GM15510 (cell line): ENCODE data around the gene MLH3.
A peak's percentile ranks its signal among the peaks of the same experiment; 100 is the strongest.

ENCODE experiments used
- POLR2A ChIP-seq: IDR thresholded peaks from 3 replicates; pipeline ENCODE4 v1.6.1; 2011; ENCODE audit warnings: borderline replicate concordance; ENCODE audit not compliant: insufficient read length; ENCODE audit errors: extremely low read depth

MLH3 gene

DNA sequence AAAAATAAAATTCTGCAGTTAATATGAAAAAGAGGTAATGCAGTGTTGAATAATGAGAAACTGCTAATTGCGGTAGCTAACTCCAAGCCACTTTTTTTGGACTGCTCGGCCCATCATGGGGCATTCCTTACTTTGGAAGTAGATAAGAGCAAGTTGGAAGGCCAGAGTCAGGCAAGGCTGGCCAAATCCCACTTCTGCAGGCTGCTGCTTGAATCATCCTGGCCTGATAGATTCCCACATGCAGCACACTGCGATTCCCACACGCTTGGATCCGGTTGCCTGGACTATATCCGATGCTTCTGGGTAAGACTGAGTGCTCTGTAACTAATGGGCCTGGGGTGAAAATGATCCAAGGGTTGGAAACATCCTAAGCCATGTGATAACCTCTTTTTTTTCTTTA lies 38.0 kb downstream of the MLH3 start:
- TF ChIP-seq POLR2A, result no peak

DNA sequence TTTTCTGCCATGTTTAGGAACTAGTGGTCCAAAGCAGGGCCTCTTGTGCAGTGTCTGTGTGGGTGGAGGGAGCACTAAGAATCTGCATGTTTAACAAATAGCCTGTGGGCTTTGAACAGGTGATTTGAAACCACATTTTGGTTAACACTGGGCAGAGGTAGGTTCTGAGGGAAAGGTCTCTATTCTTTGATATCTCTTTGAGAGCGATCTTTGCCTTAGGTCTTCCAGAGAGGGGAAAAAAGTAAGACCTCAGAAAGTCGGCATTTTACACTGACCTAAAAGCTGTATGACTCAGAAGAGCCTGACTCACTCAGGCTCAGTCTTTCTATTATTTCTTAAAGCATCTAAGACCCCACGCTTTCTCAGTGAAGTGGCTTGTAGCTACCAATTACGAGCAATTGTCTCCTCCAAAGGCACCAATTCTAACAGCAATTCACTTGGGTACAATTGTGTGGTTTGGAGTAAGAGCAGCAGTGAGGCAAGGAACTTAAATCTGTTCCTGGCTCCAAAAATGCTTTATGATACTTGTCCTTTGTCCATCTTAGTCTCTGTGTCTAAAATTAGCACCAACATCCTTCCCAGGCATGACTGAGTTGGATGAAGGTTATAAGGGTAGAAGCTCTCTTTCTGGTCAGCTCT lies 39.8 kb downstream of the MLH3 start:
- no peak for TF ChIP-seq POLR2A

DNA sequence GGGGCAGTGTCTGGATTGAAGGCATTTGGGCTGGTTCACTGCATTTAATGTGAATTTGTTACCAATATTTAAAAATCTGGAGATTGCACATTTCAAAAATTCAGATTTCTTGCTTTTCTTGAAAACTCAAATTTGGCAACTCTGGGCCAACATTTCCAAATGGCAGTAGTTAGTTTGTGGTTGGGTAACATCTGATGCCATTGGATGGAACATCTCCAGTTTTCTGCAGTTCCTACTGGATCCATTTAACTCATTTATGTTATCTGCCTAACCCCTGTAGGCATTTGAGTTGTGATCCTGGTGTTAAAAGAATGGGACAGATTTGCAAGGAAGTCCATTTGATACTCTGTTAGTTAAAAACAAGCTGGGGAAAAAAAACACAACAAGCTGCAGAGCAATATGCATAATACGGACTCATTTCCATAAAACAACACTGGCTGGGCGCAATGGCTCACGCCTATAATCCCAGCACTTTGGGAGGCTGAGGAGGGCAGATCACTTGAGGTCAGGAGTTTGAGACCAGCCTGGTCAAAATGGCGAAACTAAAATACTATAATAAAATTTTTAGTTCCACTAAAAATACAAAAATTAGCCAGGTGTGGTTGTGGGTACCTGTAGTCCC lies 40.7 kb downstream of the MLH3 start:
- TF ChIP-seq POLR2A, result no peak

DNA sequence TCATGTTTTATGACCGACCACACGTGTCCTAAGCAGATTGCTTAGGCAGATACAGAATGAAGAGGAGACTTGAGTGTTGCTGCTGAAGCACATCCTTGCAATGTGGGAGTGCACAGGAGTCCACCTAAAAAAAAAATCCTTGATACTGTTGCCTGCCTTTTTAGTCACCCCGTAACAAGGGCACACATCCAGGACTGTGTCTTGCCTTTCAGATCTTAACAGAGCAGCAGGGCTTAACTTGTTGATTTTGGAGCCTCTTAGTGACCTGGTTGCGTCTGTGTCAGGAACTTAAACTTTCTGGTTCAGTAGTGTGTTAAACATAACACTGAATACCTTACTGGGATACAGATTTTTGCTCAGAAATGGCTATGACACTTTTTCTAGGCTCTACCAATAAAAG lies 42.1 kb downstream of the MLH3 start:
- no peak for TF ChIP-seq POLR2A

DNA sequence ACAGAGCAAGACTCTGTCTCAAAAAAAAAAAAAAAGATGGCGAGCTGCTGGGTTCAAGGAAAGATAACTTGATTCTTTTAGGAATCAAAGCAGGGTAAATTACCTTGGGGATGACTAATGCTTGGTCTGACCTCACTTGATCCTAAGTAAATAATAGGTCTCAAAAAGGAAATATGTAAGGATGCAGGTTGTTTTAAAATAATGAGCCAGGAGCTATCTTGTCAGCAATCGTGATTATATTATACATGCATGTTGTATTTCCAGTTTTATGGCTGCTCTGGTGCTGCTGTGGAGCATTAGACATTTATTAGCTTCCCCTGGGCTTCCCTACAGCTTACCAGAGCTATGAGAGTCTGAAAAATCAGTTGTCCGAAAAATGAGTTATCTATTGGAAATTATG lies 45.9 kb downstream of the MLH3 start:
- TF ChIP-seq POLR2A, result no peak

DNA sequence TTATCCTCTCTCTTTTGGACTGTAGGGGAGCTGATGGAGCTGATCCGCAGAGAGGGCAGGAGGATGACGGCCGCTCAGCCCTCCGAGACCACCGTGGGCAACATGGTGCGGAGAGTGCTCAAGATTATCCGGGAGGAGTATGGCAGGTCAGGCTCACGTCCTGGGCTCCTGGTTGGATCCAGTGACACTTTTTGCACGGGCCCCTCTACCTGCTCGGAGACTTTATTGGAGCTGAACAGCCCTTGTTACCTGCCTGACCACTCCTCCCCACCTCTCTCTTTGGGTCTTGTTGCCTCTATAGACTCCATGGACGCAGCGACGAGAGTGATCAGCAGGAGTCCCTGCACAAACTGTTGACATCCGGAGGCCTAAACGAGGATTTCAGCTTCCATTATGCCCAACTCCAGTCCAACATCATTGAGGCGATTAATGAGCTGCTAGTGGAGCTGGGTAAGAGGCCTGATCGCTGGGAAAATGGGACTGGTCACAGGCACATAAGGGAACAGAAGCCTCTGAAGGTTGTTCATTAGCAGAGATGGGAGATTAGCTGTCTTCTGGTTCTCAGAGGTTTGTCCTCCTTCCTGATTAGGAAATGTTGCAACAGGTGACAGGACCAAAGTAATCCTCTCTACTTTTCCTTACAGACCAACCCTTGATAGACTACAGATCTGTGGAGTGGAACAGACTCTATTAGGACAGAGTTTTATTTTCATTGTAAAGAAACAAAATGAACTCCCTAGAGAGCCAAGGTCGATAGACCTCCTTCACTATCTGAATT lies 47.8 kb downstream of the MLH3 start:
- no peak for TF ChIP-seq POLR2A

DNA sequence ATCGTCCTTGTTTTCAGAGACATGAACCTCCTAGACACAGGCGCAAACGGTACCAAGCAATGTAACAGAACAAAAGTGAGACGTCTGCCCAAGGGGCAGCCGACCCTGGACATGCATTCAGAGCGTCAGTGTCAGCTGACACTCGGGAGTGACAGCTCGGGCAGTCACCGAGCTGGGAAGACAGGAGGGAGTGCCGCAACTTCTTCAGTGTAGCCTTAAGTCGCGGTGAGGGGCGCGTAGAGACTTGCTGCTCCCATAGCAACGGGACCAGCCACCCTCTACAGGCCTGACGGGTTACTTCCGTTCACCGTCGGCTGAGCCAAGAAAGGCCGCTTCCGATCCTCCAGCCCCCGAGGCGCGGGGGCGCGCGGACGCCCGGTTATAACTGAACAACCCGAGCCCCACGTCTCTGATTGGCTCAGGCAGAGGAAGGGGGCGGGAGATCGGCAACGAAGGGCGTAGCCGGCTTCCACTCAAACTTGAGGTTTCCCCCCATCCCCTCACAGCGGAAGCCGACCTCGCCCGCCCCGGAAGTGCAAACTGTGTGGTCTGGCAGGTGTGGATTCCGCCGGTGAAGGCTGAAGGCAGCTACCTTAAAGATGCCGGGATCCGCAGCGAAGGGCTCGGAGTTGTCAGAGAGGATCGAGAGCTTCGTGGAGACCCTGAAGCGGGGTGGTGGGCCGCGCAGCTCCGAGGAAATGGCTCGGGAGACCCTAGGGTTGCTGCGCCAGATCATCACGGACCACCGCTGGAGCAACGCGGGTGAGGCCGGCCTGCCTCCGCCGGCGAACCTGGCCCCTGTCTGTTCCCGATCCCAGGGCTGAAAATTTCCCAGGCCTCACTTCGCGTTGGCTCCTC lies 48.6 kb downstream of the MLH3 start, which contains the start of gene EIF2B2:
Gene EIF2B2 (plus strand): TSS at position 530 of the 858 bp plus-strand sequence. CDS start 70 bp downstream, at position 600.
- peak; percentile 63 for TF ChIP-seq POLR2A

DNA sequence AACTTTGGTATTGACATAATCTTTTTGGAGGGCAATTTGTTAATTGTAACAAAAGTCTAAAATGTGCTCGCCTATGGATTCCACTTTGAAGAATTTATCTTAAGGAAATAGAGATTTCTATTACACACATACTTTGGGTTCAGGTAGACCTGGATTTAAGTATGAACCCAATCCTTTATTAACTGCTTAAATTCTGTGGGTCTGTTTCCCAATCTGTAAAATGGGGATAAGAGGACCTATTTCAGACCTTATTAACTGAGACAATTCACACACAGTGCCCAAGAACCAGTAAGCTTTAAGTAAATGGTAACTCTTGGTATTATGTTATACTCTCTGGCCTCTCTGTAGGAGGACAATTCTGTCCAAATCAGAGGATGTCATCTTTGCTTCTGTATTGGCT lies 49.4 kb downstream of the MLH3 start:
- no peak for TF ChIP-seq POLR2A

DNA sequence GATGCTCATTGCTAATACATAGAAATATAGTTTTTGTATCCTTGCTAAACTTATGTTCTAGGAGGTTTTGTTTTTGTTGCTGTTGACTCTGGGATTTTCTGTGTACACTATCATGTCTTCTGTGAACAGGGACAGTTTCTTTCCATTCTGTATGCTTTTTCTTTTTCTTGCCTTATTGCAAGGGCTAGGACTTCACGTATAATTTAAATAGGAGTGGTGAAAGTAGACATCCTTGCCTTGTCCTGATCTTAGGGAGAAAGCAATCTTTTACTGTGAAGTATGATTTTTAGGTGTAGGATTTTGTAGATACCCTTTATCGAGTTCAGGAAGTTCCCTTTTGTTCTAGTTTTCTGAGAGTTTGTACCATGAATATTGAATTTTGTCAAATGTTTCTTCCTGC lies 50.0 kb downstream of the MLH3 start:
- TF ChIP-seq POLR2A, result no peak

DNA sequence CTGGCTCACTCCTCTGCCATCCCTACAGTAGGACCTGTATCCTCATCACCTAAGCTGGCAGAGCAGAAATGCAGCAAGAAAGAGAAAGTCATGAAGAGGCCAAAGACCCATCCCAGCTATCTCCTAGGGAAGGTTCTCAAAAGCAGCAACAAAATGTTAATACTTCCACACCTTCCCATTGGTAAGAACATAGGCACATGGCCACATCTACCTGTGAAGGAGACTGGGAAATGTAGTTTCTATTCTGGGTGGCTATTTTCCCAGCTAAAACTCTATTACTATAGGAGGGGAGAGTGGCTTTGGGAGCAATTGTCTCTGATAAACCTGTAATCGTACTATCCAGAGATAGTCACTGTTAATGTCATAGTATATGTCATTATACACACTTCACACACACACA lies 62.3 kb downstream of the MLH3 start:
- no peak for TF ChIP-seq POLR2A

DNA sequence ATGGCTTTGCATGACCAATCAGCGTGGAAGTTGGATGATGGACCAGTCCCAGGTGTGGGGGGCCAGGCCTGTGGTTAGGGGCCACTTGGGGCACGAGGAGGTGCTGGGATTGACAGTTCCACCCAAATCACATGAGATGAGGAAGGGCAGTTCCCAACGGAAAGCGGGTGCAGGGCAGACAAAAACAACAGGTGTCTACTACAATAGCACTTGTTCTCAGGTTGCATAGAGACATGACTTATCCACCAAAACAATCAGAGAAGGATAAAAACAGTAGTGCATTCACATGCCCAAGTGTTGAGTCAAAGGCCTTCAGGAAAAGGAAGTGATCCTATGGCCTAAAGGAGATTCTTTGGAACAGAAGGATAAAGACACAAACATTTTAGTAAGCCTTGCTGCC lies 63.1 kb downstream of the MLH3 start:
- TF ChIP-seq POLR2A, result no peak

DNA sequence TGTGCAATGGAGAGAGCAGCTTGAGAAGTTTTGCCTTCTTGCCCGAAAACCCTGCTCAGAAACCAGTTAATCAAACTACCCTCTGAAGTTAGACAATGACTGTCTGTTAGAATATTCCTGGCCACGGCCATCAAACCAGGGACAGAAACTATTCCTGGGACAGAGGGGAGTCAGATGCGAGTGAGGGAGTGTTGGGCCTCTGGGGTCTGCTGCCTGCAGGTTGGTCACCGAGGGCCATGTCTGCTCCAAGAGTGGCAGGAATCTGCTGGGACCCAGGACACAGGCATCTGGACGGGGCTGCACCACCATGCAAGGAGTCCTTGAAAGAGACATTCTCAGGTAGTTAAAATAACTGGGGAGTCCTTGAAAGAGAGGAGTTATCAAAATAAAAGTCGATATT lies 65.5 kb downstream of the MLH3 start:
- TF ChIP-seq POLR2A, result no peak

DNA sequence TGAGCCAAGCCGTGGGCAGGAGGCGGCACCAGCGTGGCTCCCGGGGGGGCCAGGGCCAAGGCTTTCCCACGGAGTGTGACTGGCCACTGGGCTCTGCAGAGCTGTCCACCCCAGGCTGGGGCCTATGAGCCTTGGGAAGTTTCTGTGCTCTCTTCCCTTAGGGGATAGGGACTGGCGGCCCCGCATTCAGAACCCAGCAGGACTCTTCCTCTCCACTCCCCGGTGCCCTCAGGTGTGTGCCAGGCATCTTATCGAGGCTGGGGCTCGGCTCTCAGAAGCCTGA lies 66.3 kb downstream of the MLH3 start:
- no peak for TF ChIP-seq POLR2A

DNA sequence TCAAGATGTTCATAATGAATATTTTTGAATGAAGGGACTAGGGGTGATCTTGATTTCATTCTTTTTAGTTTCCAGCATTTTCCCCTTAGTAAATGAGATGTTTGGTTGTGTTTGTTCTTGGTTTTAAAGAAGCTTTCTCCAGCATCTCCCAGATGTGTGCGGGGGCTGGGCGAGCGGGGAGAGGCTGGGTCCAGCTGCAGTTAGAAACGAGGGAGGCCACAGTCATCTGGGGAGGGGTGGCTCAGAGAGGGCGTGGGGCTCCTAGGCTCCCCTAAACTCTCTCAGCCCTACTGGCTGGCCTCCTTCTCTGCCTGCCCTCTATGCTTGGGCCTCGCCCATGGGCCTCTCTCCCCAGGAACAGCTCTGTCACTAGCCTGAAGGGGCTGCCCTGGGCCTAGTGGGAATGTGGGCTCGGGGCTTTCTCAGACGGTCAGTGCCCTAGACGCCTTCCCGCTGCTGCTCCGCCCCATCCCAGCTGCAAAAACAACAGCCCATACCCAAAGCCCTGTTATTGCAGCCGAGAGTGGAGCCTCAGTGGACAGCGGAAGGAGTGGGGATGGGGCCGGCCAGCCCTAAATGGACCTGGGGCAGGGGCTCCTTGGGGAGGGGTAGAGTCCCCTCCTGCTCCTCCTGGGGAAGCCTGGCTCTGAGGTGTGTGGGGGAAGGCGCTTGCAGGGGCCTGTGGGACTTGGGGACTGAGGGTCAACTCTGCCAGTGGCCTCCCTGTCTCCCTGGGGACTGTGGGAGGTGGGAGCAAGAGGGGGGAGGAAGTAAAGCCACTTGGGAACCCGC lies 66.8 kb downstream of the MLH3 start:
- no peak for TF ChIP-seq POLR2A
